NOMO-1 (cell line): ENCODE data around the gene ZNF573.
A peak's percentile ranks its signal among the peaks of the same experiment; 100 is the strongest.
"Not testable (repeated sequence)": the region's sequence is repeated elsewhere in the genome, so short reads cannot be mapped to it uniquely, and the experiment has no call there.

Experiments
- DNase-seq, 2 experiments: peaks; one replicate each; lab custom pipeline; 2025; ENCODE audit not compliant: unreplicated experiment in 2 of 2; lab: John Stamatoyannopoulos, UW

Gene ZNF573

DNA sequence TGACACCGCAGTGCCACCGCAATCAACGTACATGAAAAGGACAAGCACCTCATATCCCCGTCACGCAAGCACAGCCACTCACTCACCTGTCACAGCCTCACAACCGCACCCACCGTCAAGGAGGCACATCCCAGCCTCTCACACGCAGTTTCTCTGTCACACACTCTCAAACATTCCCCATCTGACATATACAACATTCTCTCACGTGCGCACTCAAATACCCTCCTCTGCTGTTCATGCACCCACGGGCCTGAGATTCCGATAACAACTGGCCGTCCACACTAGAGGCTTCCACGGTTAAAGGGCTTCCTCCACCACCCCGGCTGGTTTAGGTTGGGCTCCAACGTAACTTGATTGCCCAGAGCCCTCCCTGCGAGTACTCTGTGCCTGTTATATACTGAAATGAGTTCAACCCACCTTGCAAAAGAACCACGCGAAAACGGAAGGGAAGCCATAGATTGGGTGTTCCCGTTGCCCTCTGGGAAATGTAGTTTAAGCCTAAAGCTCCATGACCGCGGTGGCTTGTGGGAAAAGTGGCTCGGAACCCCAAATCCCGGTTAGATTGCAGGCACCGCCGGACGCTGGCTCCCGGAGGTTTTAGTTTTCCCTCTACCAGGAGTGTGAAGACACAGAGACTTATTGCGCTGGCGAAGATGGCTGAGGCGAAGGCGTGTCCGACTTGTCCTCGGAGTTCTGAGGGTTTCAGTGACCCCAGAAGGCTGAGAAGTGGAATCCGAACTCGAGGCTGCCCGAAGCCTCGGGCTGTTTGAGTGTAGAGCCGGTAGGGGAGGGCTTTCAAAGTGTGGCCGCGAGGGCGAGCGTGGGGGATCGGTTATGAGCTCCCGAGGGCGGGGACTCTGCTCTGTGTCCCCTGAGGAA is at the start of gene ZNF573:
ZNF573 (minus strand) TSS at position 460 of the 879 bp plus-strand sequence. CDS start 5,857 bp downstream, outside the sequence.
- DNase-seq: peak; percentile 69 to 73

DNA sequence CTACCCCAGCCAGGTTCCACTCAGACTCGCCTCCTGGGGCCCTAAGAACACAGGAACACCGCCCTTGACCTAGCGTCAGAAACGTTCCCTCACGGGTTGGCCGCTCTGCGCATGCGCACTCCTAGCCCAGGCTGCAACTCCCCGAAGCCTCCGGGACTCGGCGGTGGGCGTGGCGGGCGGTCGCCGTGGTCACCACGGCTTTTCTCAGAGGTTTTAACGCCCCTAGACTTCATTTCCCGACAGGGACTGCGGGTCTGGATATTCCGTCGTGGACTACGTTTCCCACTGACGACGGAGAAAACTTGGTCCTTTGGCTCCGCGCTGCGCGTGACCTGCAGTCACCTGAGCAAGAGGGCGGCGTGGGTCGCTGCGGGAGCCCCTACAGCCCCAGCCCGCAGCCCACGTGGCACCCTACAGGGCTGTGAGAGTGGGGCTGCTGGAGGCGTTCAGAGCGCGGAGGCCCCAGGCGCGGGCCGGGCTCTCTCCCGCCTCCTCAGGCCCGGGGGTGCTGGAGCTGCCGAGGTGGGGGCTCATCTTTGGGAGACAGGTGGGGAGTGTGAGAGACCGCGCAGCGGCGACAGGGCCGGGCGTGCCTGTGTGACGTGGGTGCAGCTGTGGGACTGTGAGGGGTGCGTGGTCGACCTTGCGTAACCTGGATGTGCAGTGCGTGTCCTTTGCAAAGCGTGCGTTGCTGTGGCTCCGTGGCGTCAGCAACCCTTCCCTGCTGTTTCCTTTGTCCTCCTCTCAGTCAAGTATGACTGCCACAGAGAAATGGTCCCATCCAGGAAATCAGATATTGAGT is 38.0 kb upstream of the ZNF573 start:
- no peak for DNase-seq

DNA sequence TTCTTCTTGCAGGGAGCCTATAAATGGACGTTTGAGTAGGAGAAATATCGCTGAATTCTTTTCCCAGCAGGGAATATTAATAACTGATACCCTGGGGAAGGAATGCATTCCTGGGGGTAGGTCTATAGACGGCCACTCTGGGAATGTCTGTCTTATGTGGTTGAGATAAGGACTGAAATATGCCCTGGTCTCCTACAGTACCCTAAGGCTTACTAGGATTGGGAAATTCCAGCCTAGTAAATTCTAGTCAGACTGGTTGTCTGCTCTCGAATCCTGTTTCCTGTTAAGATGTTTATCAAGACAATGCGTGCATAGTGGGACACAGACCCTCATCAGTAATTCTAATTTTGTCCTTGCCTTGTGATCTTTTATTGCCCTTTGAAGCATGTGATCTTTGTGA is 36.2 kb upstream of the ZNF573 start:
- DNase-seq: not testable (repeated sequence)

DNA sequence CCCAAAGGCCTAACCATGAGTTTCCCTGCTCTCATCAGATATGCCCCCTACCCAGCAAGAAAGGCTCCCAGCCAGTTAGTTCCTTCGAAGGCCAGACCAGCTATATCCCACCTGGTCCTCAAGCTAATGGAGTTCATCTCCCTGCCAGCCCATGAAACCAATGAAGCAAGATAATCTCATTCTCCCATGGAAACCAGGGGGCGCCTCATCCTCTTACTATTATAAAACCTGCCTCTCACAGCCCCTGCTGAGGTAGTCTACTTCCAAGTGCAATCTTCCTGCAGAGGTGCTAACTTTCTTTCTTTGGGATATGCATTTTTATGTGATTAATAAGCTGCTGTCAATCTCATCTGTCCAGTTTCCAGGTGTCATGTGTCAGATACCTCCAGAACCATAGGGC is 34.0 kb upstream of the ZNF573 start:
- DNase-seq: no peak

DNA sequence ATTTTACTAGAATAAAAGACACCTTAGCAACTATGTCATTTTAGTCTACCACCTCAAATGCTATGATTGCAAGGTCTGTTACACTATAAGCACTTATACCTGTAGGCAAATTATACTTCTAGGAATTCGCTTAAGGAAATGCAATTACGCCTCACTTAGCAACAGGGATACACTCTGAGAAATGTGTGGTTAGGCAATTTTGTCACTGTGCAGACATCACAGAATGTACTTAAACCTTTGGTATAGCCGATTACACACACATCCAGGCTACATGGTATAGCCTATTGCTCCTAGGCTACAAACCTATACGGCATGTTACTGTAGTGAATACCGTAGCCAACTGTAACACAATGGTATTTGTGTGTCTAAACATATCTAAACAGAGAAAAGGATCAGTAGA is 30.0 kb upstream of the ZNF573 start:
- DNase-seq: no peak

DNA sequence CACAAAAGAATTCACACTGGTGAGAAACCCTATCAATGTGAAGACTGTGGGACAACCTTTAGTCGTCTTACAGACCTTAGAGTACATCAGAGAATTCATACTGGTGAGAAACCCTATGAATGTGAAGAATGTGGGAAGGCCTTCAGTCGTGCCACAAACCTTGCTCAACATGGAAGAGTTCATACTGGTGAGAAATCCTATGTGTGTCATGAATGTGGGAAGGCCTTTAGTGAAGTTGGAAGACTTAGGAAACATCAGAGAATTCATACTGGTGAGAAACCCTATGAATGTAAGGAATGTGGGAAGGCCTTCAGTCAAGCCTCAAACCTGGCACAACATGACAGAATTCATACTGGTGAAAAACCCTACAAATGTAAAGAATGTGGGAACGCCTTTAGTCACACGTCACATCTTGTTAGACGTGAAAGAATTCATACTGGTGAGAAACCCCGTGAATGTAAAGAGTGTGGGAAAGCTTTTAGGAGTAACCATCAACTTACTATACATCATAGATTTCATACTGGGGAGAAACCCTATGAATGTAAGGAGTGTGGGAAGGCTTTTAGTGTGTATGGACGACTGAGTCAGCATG is 24.0 kb upstream of the ZNF573 start:
- no peak for DNase-seq

DNA sequence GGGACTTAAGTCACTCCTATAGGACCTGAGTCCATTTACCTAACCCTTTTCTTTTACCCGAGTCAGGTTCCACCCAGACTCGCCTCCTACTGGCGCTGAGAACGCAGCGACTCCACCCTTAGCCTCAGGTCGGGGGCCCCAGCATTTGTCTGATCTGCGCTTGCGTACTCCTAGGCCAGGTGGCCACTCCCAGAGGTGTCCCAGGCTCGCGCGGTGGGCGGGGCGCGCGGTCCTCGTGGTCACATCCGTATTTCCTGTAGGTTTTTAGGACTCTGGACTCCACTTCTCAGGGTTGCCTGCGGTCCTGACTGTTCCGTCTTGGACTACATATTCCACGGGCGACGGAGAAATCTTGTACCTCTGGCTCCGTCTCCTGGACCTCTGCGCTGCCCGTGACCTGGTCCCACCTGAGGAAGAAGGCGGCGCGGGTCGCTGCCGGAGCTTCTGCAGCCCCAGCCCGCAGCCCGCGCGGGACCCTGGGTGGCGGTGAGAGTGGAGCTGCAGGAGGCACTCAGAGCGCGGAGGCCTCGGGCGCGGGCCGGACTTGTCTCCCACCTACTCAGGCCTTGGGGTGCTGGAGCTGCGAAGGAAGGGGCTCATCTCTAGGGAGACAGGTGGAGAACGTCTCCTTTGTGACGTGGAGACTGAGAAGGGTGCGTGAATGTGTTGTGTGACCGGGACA is 11.0 kb upstream of the ZNF573 start:
- DNase-seq: no peak

DNA sequence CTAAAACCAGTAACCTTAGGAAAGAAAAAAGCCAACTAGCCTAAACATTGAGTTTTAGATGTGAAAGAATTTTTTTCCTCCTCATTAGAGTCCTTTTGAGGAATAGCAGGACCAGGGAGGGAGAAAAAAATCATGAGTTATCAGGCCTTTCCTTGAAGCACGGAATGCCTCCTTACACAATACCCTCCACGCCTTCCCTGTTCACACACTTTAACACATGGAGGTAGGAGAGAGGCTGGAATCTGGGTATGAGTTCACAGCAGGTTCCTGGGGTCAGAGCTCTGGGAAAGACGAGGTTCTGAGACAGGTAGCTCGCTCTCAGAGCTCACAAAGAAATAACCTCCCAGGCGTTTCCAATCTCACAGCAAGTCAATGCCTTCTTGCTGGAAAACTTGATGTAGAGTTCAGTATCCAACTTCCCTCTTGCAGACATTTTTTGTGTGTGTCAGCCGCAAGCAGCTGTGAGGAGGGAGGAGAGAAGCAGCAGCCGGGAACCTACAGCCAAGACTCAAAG is 716 bp downstream of the ZNF573 start:
- peak in 1 of 2 experiments; percentile 1 for DNase-seq

DNA sequence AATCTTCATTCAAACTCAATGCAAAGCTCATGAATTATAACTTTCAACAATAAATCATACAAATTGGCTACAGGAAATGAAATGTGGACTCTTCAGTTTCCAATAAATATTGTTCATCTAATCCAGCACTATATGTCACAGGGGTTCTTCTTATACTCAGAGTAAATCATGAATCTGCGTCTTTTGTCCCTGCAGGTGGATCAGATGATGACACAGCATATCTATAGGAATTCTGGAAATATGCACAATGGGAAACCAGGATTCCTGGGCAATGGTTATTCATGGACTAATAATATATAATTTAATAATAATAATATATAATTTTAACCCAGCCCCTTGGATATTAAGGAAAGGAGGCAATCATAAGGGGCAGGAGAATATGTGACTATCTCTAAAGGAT is 8.4 kb downstream of the ZNF573 start:
- DNase-seq: no peak

DNA sequence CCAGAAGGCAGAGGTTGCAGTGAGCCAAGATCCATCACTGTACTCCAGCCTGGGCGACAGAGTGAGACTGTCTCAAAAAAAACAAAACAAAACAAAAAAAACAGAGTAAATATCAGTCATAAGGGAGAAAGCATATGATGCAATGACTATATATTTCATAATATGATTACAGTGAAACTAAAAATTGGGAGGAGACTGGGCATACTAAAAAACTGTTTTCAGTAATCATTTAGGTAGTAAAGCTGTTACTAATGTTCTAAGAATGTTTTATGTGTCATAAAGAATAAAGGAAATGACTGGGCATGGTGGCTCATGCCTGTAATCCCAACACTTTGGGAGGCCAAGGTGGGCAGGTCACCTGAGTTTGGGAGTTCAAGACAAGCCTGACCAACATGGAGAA is 15.9 kb downstream of the ZNF573 start:
- no peak for DNase-seq

DNA sequence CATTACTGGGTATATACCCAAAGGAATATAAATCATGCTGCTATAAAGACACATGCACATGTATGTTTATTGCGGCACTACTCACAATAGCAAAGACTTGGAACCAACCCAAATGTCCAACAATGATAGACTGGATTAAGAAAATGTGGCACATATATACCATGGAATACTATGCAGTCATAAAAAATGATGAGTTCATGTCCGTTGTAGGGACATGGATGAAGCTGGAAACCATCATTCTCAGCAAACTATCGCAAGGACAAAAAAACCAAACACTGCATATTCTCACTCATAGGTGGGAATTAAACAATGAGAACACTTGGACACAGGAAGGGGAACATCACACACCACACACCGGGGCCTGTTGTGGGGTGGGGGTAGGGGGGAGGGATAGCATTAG is 21.7 kb downstream of the ZNF573 start:
- not testable (repeated sequence) for DNase-seq

DNA sequence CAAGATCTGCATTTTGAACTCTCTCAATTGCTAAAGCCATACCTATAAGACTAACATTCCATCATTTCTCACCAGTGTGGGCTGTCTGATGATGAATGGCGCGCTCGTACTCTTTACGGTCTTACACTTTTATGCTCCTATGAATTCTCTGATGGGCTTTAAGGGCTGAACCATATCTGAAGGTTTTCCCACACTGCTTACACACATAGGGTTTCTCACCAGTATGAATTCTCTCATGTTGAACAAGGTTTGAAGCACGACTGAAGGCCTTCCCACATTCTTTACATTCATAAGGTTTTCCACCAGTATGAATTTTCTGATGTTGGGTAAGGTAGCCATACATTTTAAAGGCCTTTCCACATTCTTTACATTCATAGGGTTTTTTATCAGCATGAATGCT is 41.0 kb downstream of the ZNF573 start:
- no peak for DNase-seq

DNA sequence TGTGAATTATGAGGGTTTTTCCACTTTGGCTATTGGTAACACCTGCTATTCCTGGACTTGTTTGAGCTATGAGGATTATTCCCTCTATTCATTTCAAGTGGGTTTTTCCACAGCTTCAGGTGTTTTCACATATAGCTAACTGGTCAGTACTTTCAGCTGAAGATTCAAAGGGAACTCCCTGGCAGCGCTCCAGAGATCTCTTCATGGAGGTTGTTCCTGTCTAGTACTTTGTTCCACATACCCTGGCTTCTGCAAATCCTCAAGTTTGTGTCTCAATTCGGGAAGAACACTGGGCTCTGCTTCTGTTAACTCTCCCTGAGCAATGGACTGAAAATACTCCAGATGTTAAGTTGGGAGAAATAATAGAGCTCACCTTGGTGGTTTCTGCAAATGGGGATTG is 54.2 kb downstream of the ZNF573 start:
- no peak for DNase-seq

DNA sequence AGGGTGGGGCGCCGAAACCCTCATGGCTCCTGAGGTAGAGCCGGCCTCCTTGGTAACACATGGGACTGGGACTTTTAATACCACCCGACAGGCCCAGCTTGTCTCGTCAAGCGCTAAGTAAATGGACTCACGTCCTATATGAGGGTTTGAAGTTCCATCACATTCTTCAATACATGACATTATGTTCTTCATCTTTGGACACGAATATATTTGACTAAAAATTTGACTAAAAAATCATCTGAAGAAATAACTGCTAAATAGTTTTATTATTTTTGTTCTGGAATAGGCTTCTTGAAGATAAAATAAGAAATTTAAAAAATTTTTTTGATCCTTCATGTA is 59.5 kb downstream of the ZNF573 start:
- DNase-seq: no peak

DNA sequence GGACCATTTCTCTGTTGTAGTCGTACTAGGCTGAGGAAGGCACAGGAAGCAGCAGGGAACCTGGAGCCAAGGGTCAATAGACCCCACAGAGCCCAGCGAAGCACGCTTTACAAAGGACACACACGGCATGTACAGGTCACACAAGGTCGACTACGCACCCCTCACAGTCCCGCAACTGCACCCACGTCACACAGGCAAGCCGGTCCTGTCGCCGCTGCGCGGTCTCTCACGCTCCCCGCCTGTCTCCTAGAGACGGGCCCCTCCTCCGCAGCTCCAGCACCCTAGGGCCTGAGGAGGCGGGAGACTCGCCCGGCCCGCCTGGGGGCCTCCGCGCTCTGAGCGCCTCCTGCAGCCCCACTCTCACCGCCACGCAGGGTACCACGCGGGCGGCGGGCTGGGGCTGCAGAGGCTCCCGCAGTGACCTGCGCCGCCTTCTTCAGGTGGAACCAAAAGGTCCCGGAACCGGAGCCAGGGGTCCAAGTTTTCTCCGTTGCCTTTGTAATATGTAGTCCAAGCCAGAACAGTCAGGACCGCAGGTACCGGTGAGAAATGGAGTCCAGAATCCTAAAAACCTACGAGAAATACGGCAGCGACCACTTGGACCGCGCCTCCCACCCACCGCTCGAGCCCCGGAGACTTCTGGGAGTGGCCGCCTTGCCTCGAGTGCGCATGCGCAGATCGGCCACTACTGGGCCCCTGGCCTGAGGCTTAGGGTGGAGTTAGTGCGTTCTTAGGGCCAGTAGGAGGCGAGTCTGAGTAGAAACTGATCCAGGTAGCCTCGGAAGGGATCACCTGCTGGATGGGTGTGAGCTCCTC is 60.1 kb downstream of the ZNF573 start, which contains the start of gene ZNF607:
ZNF607 (minus strand) TSS at position 651 of the 816 bp plus-strand sequence. CDS start 8,143 bp downstream, outside the sequence.
- DNase-seq: no peak

DNA sequence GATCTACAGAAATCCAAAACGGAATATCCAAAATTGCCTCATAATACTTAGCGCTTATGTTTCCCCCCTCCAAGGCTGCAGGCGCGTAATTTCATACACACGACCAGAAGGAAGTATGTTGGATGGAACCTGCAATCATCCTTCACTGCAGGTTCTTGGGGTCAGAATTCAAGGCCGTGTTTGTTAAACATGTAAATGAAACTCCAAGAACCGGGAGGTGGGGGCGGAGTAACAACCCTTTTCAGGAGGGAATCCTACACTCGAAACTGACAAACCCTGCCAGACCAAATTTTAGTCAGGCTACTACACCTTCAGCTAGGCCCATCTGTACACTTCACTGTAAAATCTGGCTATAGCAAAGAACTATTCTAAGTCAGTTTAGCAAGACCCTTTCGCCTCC is 61.1 kb downstream of the ZNF573 start:
- no peak for DNase-seq

DNA sequence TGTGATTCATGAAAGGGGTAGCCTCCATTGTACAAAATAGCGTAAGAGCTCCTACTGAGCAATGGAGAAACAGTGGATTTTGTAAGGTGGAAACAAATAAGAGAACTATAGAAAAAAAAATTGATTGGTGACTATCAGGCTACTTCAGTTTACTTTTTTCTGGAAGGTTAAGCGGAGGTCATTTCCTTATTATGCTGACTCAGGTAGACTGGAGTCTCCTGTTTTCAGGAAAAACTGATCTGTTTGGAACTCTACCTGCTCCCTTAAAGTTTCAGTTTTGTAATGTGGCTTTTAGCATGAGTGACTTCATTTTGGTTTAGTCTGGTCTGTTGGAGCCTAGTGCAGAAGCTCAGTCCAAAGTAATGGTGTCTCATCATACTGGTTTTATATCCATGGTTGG is 63.2 kb downstream of the ZNF573 start:
- no peak for DNase-seq

DNA sequence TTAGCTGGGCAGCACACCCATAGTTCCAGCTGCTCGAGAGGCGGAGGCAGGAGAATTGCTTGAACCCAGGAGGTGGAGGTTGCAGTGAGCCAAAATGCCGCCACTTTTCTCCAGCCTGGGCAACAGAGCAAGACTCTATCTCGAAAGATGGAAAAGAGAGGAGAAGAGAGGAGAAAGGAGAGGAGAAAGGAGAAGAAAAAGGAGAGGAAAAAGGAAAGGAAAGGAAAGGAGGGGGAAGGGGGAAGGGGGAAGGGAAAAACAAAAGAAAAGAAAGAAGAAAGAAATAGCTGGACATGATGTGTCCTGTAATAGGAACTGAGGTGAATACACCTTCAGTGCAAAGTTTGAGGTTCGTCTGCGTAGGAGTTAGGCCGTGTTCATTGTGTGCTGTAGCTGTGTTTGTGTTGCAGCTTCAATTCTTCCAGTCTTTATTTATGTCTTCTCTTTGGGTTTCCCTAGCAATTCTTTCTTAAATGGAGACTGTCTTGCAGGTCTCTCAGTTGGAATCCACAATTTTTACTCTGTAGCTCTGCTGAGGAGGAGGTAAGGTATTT is 73.3 kb downstream of the ZNF573 start:
- no peak for DNase-seq

DNA sequence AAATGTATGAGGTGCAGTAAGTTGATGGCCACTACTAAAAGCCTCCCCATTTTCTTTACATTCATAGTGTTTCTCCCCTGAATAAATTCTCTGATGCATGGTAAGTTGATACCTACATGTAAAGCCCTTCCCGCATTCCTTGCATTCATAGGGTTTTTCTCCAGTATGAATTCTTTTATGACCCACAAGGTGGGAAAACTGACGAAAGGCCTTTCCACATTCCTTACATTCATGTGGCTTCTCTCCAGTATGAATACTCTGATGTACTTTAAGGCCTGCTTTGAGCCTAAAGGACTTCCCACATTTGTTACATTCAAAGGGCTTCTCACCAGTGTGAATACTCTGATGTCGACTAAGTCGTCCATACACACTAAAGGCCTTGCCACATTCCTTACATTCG is 80.3 kb downstream of the ZNF573 start:
- no peak for DNase-seq

DNA sequence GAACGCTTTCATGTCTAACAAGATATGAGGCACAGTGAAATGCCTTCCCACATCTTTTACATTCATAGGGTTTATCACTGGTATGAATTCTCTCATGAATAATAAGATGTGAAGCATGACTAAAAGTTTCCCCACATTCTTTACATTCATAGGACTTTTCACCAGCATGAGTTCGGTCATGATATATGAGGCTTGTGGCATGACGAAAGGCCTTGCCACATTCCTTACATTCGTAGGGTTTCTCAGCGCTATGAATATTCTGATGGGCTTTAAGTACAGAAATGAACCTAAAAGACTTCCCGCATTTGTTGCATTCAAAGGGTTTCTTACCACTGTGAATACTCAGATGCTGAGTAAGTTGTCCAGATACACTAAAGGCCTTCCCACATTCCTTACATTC is 81.2 kb downstream of the ZNF573 start:
- no peak for DNase-seq
